IMR-90 (cell line): ENCODE measurements around the gene CTSH. TPM values are rescaled to one million over a fixed set of nuclear protein-coding genes. Genes with fewer than 3 reads are reported as not detected.

ENCODE experiments used
- ATAC-seq: fragments of 200-7000 bp; cut with Tn5 transposase; 2 replicates; pipeline ENCODE4 v1.9.1; 2020; ENCODE audit warnings: low read depth, mild to moderate bottlenecking, moderate library complexity
- BruUV-seq: library from RNA; stranded (reverse); fragments of 400-500 nt; replicated peaks from 2 replicates; lab custom pipeline; 2021; lab: Mats Ljungman, UMichigan
- CTCF ChIA-PET: fragments of 300-600 bp; formaldehyde crosslinking; extraction: SDS; loops from one replicate; lab custom pipeline; 2021; ENCODE audit warnings: antibody characterized with exemption; lab: Yijun Ruan, JAX
- POLR2A ChIA-PET: fragments of 300-600 bp; sonication (Branson Sonifier 250); formaldehyde crosslinking; loops from one replicate; lab custom pipeline; 2022; ENCODE audit warnings: antibody characterized with exemption; ENCODE audit not compliant: unreplicated experiment; lab: Charles Lee
- DNase-seq: peaks from one replicate; pipeline ENCODE4 v3.0.0; 2013
- H2AFZ ChIP-seq: replicated peaks from 2 replicates; pipeline ENCODE3; 2013; ENCODE audit warnings: low read length, mild to moderate bottlenecking; ENCODE audit not compliant: poor library complexity
- H2AK5ac ChIP-seq: 2 replicates; pipeline ENCODE4 v1.6.1; 2013; ENCODE audit warnings: low read depth, low read length, inconsistent platforms
- H2AK9ac ChIP-seq: replicated peaks from 2 replicates; pipeline ENCODE3; 2013; ENCODE audit warnings: mild to moderate bottlenecking, low read depth, low read length, moderate library complexity; ENCODE audit not compliant: poor library complexity
- H2BK120ac ChIP-seq: 2 replicates; pipeline ENCODE4 v1.6.1; 2013; ENCODE audit warnings: low read depth, low read length, inconsistent platforms
- H2BK15ac ChIP-seq: 3 replicates; pipeline ENCODE4 v1.6.1; 2013; ENCODE audit warnings: low read depth, low read length, inconsistent platforms
- H2BK20ac ChIP-seq: 2 replicates; pipeline ENCODE4 v1.6.1; 2013; ENCODE audit warnings: low read depth, mild to moderate bottlenecking, inconsistent platforms, low read length, moderate library complexity
- H2BK5ac ChIP-seq: 2 replicates; pipeline ENCODE4 v1.6.1; 2013; ENCODE audit warnings: mild to moderate bottlenecking, low read depth, low read length, inconsistent platforms; ENCODE audit not compliant: poor library complexity, severe bottlenecking
- H3K14ac ChIP-seq: replicated peaks from 2 replicates; pipeline ENCODE4 v1.6.1; 2013; ENCODE audit warnings: low read depth, low read length, inconsistent platforms
- H3K18ac ChIP-seq: 2 replicates; pipeline ENCODE4 v1.6.1; 2013; ENCODE audit warnings: low read depth, low read length, control low read depth
- H3K23ac ChIP-seq: 2 replicates; pipeline ENCODE4 v1.6.1; 2013; ENCODE audit warnings: low read depth, low read length, inconsistent platforms
- H3K27ac ChIP-seq: 2 replicates; pipeline ENCODE4 v1.5.1; 2013; ENCODE audit warnings: mild to moderate bottlenecking, control low read depth, low read length; ENCODE audit not compliant: insufficient read depth
- H3K27me3 ChIP-seq: 2 replicates; pipeline ENCODE4 v1.6.1; 2013; ENCODE audit warnings: low read length; ENCODE audit not compliant: control insufficient read depth, insufficient read depth
- H3K36me3 ChIP-seq: 2 replicates; pipeline ENCODE4 v1.6.1; 2013; ENCODE audit warnings: low read length, mixed read lengths; ENCODE audit not compliant: control insufficient read depth, insufficient read depth
- H3K4ac ChIP-seq: 2 replicates; pipeline ENCODE4 v1.6.1; 2013; ENCODE audit warnings: low read depth, low read length, inconsistent platforms
- H3K4me1 ChIP-seq: 2 replicates; pipeline ENCODE4 v1.6.1; 2013; ENCODE audit warnings: low read length, mixed read lengths; ENCODE audit not compliant: control insufficient read depth, insufficient read depth
- H3K4me2 ChIP-seq: 2 replicates; pipeline ENCODE4 v1.6.1; 2013; ENCODE audit warnings: low read depth, mild to moderate bottlenecking, control low read depth, low read length, moderate library complexity
- H3K4me3 ChIP-seq: 2 replicates; pipeline ENCODE4 v1.5.1; 2013; ENCODE audit warnings: low read depth, mild to moderate bottlenecking, control low read depth, low read length, moderate library complexity; ENCODE audit not compliant: insufficient read depth
- H3K56ac ChIP-seq: 2 replicates; pipeline ENCODE4 v1.6.1; 2013; ENCODE audit warnings: low read length, inconsistent platforms; ENCODE audit not compliant: insufficient read depth; ENCODE audit errors: extremely low read depth
- H3K79me1 ChIP-seq, 2 experiments: 2 replicates each; pipeline ENCODE4 v1.6.1; 2013; ENCODE audit warnings: low read length in 2 of 2, inconsistent platforms in 1 of 2, low read depth in 1 of 2
- H3K9ac ChIP-seq: 2 replicates; pipeline ENCODE4 v1.6.1; 2013; ENCODE audit warnings: low read depth, low read length, control low read depth
- H3K9me1 ChIP-seq: 2 replicates; pipeline ENCODE4 v1.6.1; 2013; ENCODE audit warnings: low read length, inconsistent platforms; ENCODE audit not compliant: insufficient read depth
- H3K9me3 ChIP-seq: 2 replicates; pipeline ENCODE4 v1.6.1; 2013; ENCODE audit warnings: low read length; ENCODE audit not compliant: control insufficient read depth, insufficient read depth
- H4K20me1 ChIP-seq: 2 replicates; pipeline ENCODE4 v1.6.1; 2013; ENCODE audit warnings: low read length, inconsistent platforms; ENCODE audit not compliant: insufficient read depth
- H4K5ac ChIP-seq: 2 replicates; pipeline ENCODE4 v1.6.1; 2013; ENCODE audit warnings: mild to moderate bottlenecking, low read depth, low read length, control low read depth
- H4K8ac ChIP-seq, 2 experiments: 2 replicates each; pipeline ENCODE4 v1.6.1; 2013; ENCODE audit warnings: low read depth in 2 of 2, low read length in 2 of 2, control low read depth in 1 of 2, inconsistent platforms in 1 of 2
- H4K91ac ChIP-seq: 2 replicates; pipeline ENCODE4 v1.6.1; 2013; ENCODE audit warnings: low read depth, low read length, inconsistent platforms; ENCODE audit not compliant: insufficient read depth
- BHLHE40 ChIP-seq: fragments of 150-350 bp; IDR thresholded peaks from 2 replicates; pipeline ENCODE4 v1.6.1; 2016; ENCODE audit warnings: mild to moderate bottlenecking, low read depth, low read length
- CEBPB ChIP-seq: IDR thresholded peaks from 2 replicates; pipeline ENCODE4 v1.6.1; 2012; ENCODE audit warnings: low read depth, low read length, improper control_type of control experiment
- CHD1 ChIP-seq: IDR thresholded peaks from 2 replicates; pipeline ENCODE4 v1.6.1; 2012; ENCODE audit warnings: low read depth, low read length, improper control_type of control experiment
- CTCF ChIP-seq: conservative IDR thresholded peaks from 2 replicates; pipeline ENCODE4 v1.5.1; 2012; ENCODE audit warnings: mild to moderate bottlenecking, low read depth, low read length, improper control_type of control experiment
- ELK1 ChIP-seq: fragments of 150-350 bp; IDR thresholded peaks from 2 replicates; pipeline ENCODE4 v1.6.1; 2016; ENCODE audit warnings: low read depth, mild to moderate bottlenecking, low read length, moderate library complexity, borderline replicate concordance
- FOS ChIP-seq: fragments of 150-350 bp; IDR thresholded peaks from 2 replicates; pipeline ENCODE4 v1.6.1; 2016; ENCODE audit warnings: low read depth, low read length
- MAFK ChIP-seq: IDR thresholded peaks from 2 replicates; pipeline ENCODE4 v1.6.1; 2012; ENCODE audit warnings: low read depth, low read length, improper control_type of control experiment
- MAZ ChIP-seq: IDR thresholded peaks from 2 replicates; pipeline ENCODE4 v1.6.1; 2012; ENCODE audit warnings: low read depth, mild to moderate bottlenecking, low read length, improper control_type of control experiment, moderate library complexity, borderline replicate concordance
- MXI1 ChIP-seq: IDR thresholded peaks from 2 replicates; pipeline ENCODE4 v1.6.1; 2012; ENCODE audit warnings: low read depth, mild to moderate bottlenecking, low read length, moderate library complexity, borderline replicate concordance
- NFE2L2 ChIP-seq: fragments of 150-350 bp; IDR thresholded peaks from 2 replicates; pipeline ENCODE4 v1.6.1; 2016; ENCODE audit warnings: low read depth, mild to moderate bottlenecking, low read length
- POLR2A ChIP-seq: IDR thresholded peaks from 2 replicates; pipeline ENCODE4 v1.6.1; 2012; ENCODE audit warnings: mild to moderate bottlenecking, low read depth, low read length
- RAD21 ChIP-seq: IDR thresholded peaks from 2 replicates; pipeline ENCODE4 v1.6.1; 2012; ENCODE audit warnings: low read length, improper control_type of control experiment
- RCOR1 ChIP-seq: IDR thresholded peaks from 2 replicates; pipeline ENCODE4 v1.6.1; 2012; ENCODE audit warnings: mild to moderate bottlenecking, low read length, improper control_type of control experiment; ENCODE audit not compliant: insufficient replicate concordance
- RFX5 ChIP-seq: IDR thresholded peaks from 2 replicates; pipeline ENCODE4 v1.8.0; 2012; ENCODE audit warnings: low read depth, mild to moderate bottlenecking, low read length, moderate library complexity
- SMC3 ChIP-seq: fragments of 150-350 bp; IDR thresholded peaks from 2 replicates; pipeline ENCODE4 v1.6.1; 2016; ENCODE audit warnings: low read depth, mild to moderate bottlenecking, antibody characterized with exemption, low read length, moderate library complexity
- USF2 ChIP-seq: fragments of 150-350 bp; IDR thresholded peaks from 2 replicates; pipeline ENCODE4 v1.6.1; 2017; ENCODE audit warnings: mild to moderate bottlenecking, antibody characterized with exemption, low read length, low read depth
- WGBS, 2 experiments: methylation state at CpG; one replicate each; pipeline versions ENCODE4 v1.1.5 to v1.1.7; 2013; ENCODE audit warnings: missing lambda C conversion rate in 2 of 2; ENCODE audit not compliant: insufficient read length in 1 of 2; ENCODE audit errors: extremely low coverage in 2 of 2; 5-methylcytosine and 5-hydroxymethylcytosine counted together
- dilution Hi-C: fragments of 300-500 bp; cut with HindIII; formaldehyde crosslinking; loops from one replicate; pipeline ENCODE4 v1.14.3; 2018; ENCODE audit warnings: low sequenced_read_pairs; ENCODE audit not compliant: unreplicated experiment
- in situ Hi-C: fragments of 300-500 bp; cut with MboI; formaldehyde crosslinking; loops from 3 replicates; pipeline ENCODE4 v1.14.3; 2019; ENCODE audit warnings: low sequenced_read_pairs, inconsistent platforms, mixed read lengths
- intact Hi-C: fragments of 100-400 bp; cut with micrococcal nuclease; formaldehyde crosslinking; loops from 2 replicates; pipeline ENCODE4 v1.10.0; 2022
- polyA plus RNA-seq, 3 experiments: library from polyadenylated mRNA; depleted of rRNA; stranded (reverse); fragments of >200 nt; gene quantifications; 2 replicates each; pipeline ENCODE4 v1.2.3, GENCODE V29; 2012; ENCODE audit warnings: low replicate concordance in 1 of 3
- total RNA-seq: library from RNA; depleted of rRNA; stranded (reverse); fragments of >200 nt; gene quantifications from 2 replicates; pipeline ENCODE4 v1.2.3, GENCODE V29; 2012

CTSH gene
- total and polyA plus RNA-seq, 2 of the 4 experiments (the other 2 are of a cell fraction) = 11.7 to 13.9 TPM

GRCh38 chr15:78955355-78955754 lies 10.5 kb upstream of the CTSH start:
- Histone ChIP-seq H3K18ac (no peak overlapping the region), H2AFZ (no peak overlapping the region), H3K23ac (no peak overlapping the region), H3K4ac (no peak overlapping the region), H3K4me2 (no peak overlapping the region), H2AK5ac (no peak overlapping the region), H2BK120ac (no peak overlapping the region), H3K4me3 (no peak overlapping the region), H2BK20ac (no peak overlapping the region), H3K36me3 (no peaks in the 10 kb centered on the region), H3K4me1 (no peaks in the 10 kb centered on the region; the same call in 1 of the 2 replicates), H2BK5ac (no peak overlapping the region), H3K9me1 (peaks cover 4% of the 10 kb centered on the region; the same call in 1 of the 2 replicates), H3K14ac (no peak overlapping the region), H3K56ac (no peak overlapping the region), H4K91ac (no peak overlapping the region), H4K20me1 (no peaks in the 10 kb centered on the region), H3K79me1 (no peaks in the 10 kb centered on the region), H3K27ac (no peak overlapping the region), H2BK15ac (no peak overlapping the region), H2AK9ac (no peak overlapping the region), H3K9ac (no peak overlapping the region), H3K9me3 (no peaks in the 10 kb centered on the region), H4K5ac (no peak overlapping the region), H3K27me3 (peaks cover 9% of the 10 kb centered on the region), H4K8ac (no peak overlapping the region)
- DNase-seq (no peak), ATAC-seq (no peak)
- POLR2A ChIA-PET = interaction anchor here (0.6 kb wide), 1 partner anchor 11 kb away, joined by 3 read pairs; the partner anchor contains the start of gene CTSH
- BruUV-seq = no TSS peak
- in situ Hi-C loops (no loop called here), dilution Hi-C loops (no loop called here), intact Hi-C loops (no loop called here)
- TF ChIP-seq SMC3 (no peak), BHLHE40 (no peak), MAZ (no peak), POLR2A (no peak), RAD21 (no peak), RFX5 (no peak), CHD1 (no peak), ELK1 (no peak), NFE2L2 (no peak), CTCF (no peak), MXI1 (no peak), CEBPB (no peak), FOS (no peak), USF2 (no peak), RCOR1 (no peak), MAFK (no peak)
- WGBS, 2 experiments = no CpG with 5 or more reads among the region's 5 CpGs
- CTCF ChIA-PET = no interaction called here
